ENCODE measurements around the gene MYH7. TPM values are rescaled to one million over a fixed set of nuclear protein-coding genes. Genes with fewer than 3 reads are reported as not detected.

Gene MYH7
- polyA plus RNA-seq, 1 of the 3 experiments (the other 2 are of a cell fraction): not detected

GRCh38 chr14:23432102-23432925, 3.1 kb downstream of the MYH7 start:
- Histone ChIP-seq H3K9me2 (no peaks in the 10 kb centered on the region), H3K4me3 (ENCODE audit: low read depth in 2 of 2, low read length in 1 of 2) (no peak overlapping the region), H3K36me3 (replicated peaks in 1 of 2; ENCODE audit: control insufficient read depth in 1 of 2, insufficient read depth in 2 of 2, low read length in 1 of 2) (no peaks in the 10 kb centered on the region), H4K20me1 (ENCODE audit: insufficient read depth) (no peaks in the 10 kb centered on the region), H3K79me2 (ENCODE audit: insufficient read depth) (no peaks in the 10 kb centered on the region), H3K9ac (no peak overlapping the region), H2AFZ (ENCODE audit: low read depth) (no peak overlapping the region), H3F3A (replicated peaks; ENCODE audit: insufficient read depth) (no peaks in the 10 kb centered on the region), H3K27me3 (ENCODE audit: insufficient read depth) (peaks cover 7% of the 10 kb centered on the region; the same call in 1 of the 2 replicates), H3K9me3 (no peaks in the 10 kb centered on the region), H3K4me2 (no peak overlapping the region), H3K4me1 (ENCODE audit: control insufficient read depth in 1 of 2, insufficient read depth in 2 of 2, low read depth in 1 of 2, low read length in 1 of 2) (no peaks in the 10 kb centered on the region; a peak in 1 of 4 replicates), H3K27ac (ENCODE audit: low read depth in 2 of 2, low read length in 1 of 2) (no peak overlapping the region)
- CTCF ChIA-PET: no interaction called here
- no peak for TF ChIP-seq ELF1 (IDR thresholded peaks at IDR 0.05)
- no peak for TF ChIP-seq TEAD4 (IDR thresholded peaks at IDR 0.05; ENCODE audit: borderline replicate concordance, insufficient read depth)
- TF ChIP-seq CTCF (IDR thresholded peaks at IDR 0.05): no peak
- no peak for TF ChIP-seq ZBTB33 (IDR thresholded peaks at IDR 0.05; ENCODE audit: borderline replicate concordance, low read depth)
- TF ChIP-seq USF2 (IDR thresholded peaks at IDR 0.05; ENCODE audit: borderline replicate concordance, low read depth, low read length): no peak
- TF ChIP-seq TAF1 (IDR thresholded peaks at IDR 0.05; ENCODE audit: borderline replicate concordance, low read depth, low read length): no peak
- TF ChIP-seq TCF12 (IDR thresholded peaks at IDR 0.05): no peak
- no peak for TF ChIP-seq MAX (IDR thresholded peaks at IDR 0.05; ENCODE audit: low read depth)
- no peak for TF ChIP-seq EP300 (IDR thresholded peaks at IDR 0.05; ENCODE audit: borderline replicate concordance in 1 of 2, low read depth in 1 of 2, low read length in 1 of 2)
- TF ChIP-seq GATA2 (CRISPR knock-in tag; IDR thresholded peaks at IDR 0.05): no peak
- TF ChIP-seq RAD21 (IDR thresholded peaks at IDR 0.05; ENCODE audit: low read length): no peak
- TF ChIP-seq RXRA (IDR thresholded peaks at IDR 0.05; ENCODE audit: borderline replicate concordance, low read depth): no peak
- no peak for TF ChIP-seq USF1 (IDR thresholded peaks at IDR 0.05; ENCODE audit: borderline replicate concordance, low read depth)
- no peak for TF ChIP-seq RFX5 (IDR thresholded peaks at IDR 0.05; ENCODE audit: low read length)
- no peak for TF ChIP-seq FOXM1 (IDR thresholded peaks at IDR 0.05; ENCODE audit: low read depth)
- no peak for TF ChIP-seq EZH2phosphoT487 (IDR thresholded peaks at IDR 0.05; ENCODE audit: borderline replicate concordance, low read depth)
- no peak for TF ChIP-seq RCOR1 (IDR thresholded peaks at IDR 0.05; ENCODE audit: low read length)
- TF ChIP-seq MEF2A (IDR thresholded peaks at IDR 0.05; ENCODE audit: borderline replicate concordance, low read depth): no peak
- 36% methylated on average over 17 of the region's 17 CpGs for WGBS (ENCODE audit: low lambda C conversion rate)
- DNase-seq: no peak
- POLR2A ChIA-PET: no interaction called here
